Measurements from ENCODE around the gene TMEM150C.

TMEM150C gene

DNA sequence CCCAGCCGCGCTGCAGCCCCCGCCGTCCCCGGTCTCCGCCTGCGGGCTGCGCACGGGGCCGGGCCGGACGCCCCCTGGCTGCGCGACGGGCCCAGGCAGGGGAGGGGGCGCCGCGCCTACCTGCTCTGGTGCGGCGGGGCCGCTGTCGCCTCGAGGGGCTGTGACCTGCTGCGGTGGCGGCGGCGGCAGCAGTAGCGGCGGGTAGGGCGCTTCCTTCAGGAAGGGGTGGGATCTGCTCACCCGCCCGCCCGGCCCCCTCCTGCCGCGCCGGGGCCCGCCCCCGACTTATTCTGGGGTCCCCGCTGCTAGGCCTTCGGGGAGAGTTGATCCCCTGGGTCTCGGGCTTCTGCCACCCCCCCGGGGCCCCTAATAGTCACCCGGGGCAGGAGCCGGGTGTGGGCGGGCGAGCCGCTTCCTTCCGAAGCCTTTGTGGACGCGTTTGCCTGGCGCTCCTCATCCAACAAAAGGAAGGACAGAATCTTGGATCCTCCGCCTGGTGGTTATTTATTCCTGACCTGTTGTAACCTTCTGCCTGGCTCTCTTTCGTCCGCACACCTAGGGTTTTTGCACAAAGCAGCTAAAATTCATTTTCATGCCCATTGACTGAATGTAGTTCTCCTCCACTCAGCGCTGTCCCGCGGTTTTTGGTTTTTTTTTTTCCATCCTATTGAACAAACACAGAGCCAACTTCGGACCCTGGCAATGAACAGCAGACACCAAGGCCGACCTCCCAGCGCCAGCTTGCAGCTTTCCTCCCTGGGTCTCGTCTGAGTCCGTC is at the start of gene TMEM150C:
Gene TMEM150C (minus strand): TSS at position 203 of the 778 bp plus-strand sequence. CDS start 57,331 bp downstream, outside the sequence.
- peak in 2 of 3 experiments; percentile 80 to 85 for DNase-seq

DNA sequence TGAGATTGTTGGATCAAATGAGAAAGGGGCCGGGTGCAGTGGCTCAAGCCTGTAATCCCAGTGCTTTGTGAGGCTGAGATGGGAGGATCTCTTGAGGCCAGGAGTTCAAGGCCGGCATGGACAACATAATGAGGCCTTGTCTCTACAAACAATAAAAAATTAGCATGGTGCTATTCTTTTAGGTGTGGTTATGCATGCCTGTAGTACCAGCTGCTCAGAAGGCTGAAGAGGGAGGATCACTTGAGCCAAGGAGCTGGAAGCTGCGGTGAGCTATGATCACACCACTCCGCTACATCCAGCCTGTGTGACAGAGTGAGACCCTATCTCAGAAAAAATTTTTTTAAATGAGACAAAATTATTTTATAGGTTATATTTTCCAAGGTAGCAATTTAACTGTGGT is 49.7 kb upstream of the TMEM150C start:
- peak in 2 of 3 experiments; percentile 22 to 58 for DNase-seq

DNA sequence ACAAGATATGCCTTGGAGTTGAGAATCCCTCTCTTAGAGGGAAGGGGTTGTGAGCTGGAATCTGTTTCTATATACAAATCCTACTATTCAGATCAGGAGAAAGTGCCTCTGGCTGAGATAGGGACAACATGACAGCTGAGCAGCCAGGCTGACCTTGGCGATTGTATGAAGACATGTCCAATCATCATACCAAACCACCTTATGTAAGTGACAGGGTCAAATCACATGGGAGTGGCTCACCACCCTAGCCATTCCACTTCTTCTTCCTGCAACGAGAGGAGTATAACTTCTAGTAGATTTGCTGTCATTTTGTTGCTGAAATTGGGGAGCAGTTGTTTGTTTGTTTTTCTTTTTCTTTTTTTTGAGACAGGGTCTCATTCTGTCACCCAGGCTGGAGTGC is 48.3 kb upstream of the TMEM150C start:
- DNase-seq: peak in 1 of 3 experiments; percentile 6

DNA sequence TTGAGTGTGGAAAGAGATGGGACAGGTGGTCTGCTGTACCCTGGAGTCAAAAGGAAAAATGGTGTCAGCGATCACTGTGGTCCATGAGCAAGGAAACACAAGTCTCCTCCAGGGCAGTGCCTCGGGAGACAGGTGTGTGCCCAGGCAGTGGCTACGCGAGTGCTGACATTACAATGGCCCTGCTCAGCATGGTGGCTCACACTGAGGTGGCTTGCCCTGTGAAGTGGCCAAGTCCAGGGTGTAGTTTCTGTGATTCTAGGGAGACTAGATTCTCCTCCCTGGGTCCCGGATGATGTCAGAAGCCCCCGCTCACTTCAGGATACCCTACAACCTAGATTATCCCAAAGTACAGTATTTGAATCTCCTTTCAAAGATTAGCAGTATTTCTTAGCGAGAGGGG is 44.8 kb upstream of the TMEM150C start:
- no peak for DNase-seq

DNA sequence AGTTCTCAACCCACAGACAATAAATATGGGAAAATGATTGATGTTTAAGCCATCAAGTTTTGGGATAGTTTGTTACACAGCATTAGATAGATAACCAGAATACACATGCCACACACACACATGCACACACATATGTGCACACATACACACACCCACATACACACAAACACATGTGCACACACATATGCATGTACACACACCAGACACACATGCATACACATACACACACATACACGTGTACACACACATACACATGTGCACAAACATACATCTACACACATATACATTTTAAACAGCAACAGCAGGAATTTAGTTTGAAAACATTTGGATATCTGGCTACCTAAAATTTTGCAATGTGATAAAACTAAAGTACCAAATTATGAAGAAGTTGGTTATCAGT is 42.7 kb upstream of the TMEM150C start:
- no peak for DNase-seq

DNA sequence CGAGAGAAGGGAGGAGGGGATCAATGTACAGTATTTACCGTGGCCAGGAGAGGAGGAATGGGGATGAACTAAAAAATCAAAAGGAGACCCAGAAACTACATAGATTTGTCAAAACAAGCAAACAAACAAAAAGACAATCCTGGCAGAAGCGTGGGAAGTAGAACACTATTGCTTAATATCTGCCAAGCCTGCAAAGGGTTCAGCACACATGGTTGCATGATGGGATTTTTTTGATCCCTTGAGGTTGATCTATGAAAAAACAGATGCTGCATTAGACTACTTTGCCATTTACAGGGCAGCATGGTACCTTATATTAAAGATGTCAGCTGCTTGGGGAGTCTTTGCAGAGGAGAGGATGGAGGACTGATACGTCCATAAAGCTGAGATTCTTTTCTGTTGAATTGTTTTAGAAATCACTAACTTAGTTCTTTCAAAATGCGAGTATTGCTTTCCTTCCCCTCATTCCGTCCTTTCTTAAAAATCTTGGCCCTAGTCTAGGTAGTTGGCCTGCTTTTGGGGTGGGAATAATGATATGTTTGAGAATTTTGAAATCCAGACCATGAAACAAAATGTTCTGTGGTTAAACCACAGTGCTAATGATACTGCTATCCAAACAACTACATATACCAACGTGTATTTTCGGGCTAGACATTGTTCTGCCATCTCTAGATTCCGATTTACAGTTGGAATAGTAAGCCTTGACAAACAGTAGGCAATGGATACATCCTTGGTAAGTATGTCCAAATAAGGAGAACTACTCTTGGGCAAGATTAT is 39.6 kb upstream of the TMEM150C start:
- DNase-seq: no peak

GRCh38 chr4:82599336-82599735 is 37.5 kb upstream of the TMEM150C start:
- peak in 2 of 3 experiments; percentile 58 to 82 for DNase-seq

DNA sequence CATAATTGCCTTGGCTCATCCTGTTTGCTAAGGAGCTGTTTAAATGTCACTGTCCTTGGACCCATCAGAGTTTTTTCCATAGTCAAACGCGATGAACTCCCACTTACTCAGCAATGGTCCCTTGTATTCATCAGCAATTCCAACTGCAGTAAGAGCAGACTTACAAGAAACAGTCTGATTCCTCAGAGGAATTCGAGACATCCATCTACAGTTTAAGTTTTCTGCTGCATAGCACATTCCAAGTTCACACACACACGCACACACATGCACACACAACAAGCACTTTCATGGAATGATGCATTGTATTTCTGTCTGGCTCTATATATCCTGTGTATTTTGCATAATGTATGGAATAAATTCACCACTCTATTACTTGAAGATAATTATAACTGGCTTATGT is 32.7 kb upstream of the TMEM150C start:
- no peak for DNase-seq

- no peak for DNase-seq
These were observed 31.6 kb upstream of the TMEM150C start for GRCh38 chr4:82593411-82593810.

GRCh38 chr4:82592639-82593038 is 30.9 kb upstream of the TMEM150C start:
- DNase-seq: no peak

DNA sequence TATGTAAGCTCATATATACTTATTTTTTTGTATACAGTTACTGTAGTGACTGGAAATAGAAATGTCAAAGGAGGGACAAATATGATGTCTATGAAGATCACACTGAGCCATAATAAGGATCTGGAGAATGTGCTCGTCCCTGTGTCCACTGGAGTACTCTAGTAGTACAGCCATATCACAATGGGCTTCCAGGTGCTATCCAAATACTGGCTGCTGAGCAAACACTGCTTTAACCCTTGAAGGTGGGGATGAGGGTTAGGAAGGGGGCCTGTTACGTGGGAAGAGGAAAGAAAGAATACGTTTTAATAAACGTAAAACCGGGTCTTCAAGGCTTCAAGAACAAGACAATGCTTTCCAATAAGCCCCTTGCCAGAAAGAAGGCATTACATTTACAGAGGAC is 29.8 kb upstream of the TMEM150C start:
- DNase-seq: peak in 2 of 3 experiments; percentile 13 to 62

- no peak for DNase-seq
These were observed 28.0 kb upstream of the TMEM150C start for GRCh38 chr4:82589756-82590155.

DNA sequence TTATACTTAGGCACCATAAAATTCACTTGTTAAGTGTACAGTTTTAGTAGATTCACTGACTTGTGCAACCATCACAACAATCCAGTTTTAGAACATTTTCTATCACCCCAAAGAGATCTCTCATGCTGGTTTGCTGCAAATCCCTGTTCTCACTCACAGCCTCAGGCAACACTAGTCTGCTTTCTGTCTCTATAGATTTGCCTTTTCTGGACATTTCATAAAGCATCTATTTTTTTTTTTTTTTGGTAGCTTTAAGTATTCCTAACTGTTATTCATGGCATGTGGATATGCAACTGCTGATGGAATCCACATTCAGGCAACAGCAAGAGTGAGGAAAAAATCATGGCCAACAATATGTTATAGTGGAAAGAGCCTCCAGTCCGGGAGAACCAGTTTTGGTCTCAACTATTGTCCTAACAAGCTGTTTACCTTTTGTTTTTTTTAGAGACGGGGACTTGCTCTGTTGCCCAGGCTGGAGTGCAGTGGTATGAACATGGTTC is 27.0 kb upstream of the TMEM150C start:
- no peak for DNase-seq

GRCh38 chr4:82587826-82588540 is 26.2 kb upstream of the TMEM150C start:
- DNase-seq: no peak

DNA sequence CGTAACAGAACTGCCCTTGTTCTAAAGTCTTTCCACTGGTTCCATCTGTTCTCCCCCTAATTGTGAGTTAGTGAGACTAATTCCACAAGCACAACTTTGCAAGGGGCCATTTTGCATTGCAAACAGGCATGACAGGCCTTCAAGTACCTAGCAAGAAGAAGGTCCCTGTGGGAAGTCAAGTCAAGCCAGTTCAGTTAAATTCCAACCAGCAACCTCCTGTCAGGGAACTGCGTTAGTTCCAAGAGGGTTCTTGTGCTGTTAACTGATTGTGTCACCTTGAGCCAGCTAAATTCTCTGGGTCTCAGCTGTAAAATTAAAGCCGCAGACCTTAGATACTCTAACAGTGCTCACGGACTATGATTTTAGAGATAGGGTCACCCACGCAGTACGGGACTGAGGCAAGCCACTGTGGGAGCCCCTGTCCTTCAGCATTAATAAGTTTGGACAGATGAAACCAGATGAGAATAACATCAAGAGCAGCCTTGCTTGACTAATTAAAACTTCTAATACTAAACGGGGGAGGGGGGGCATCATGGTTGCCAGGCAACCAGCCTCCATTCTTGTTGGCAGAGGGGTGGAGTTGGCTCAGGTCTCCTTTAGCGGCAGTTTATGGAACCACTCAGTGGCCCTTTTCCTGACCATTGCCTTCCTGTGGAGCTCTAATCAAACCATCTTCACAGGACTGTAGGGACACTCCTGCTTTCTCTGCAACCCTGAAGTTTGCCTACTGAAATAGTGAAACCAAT is 24.1 kb upstream of the TMEM150C start:
- peak in 1 of 3 experiments; percentile 21 for DNase-seq

- no peak for DNase-seq
These were observed 23.1 kb upstream of the TMEM150C start for GRCh38 chr4:82584931-82585330.

- no peak for DNase-seq
These were observed 22.3 kb upstream of the TMEM150C start for GRCh38 chr4:82583897-82584587.

DNA sequence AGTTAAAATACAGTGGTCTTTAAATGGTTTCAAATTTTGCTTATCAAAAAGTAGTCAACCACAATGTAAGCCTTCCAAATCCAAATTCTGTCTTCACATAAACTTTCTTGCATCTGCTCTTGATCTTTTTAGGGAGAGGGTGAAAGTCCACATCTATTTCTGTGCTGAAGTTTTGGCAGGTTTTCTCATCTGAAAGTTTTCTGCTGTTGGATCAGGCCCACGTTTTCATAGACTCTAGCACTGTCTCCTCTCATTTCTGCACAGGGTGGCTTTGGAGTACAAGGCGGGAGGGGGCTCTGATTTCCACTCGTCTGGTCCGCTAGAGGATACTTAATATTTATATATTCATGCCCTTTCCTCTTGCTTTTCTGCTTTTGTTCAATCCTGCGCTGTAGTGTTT is 18.1 kb upstream of the TMEM150C start:
- DNase-seq: no peak

GRCh38 chr4:82578935-82579334 is 17.1 kb upstream of the TMEM150C start:
- no peak for DNase-seq

GRCh38 chr4:82577451-82577850 is 15.7 kb upstream of the TMEM150C start:
- no peak for DNase-seq

- DNase-seq: no peak
These were observed 7.9 kb upstream of the TMEM150C start for GRCh38 chr4:82569727-82570126.

DNA sequence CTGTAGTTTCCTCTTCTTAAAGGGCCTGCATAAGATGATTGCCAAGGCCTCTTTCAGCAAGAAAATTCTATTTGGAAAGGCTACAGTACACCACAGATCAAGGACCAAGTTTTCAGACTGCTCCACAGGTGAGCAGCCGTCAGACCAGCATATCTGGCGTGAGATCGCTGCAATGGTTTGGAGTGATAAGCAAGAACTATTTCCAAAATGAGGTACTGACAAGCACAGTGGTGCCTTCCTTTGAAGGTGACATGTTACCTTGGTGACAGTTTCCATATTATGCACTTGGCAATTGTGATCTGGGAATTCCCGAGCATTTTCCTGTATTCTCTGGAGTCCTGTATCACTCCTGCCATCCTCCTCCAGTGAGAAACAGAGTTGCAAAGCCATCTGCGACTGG is 7.3 kb upstream of the TMEM150C start:
- DNase-seq: no peak
